Measurements from ENCODE around the gene SCRT2. TPM values are rescaled to one million over a fixed set of nuclear protein-coding genes. Genes with fewer than 3 reads are reported as not detected.

SCRT2 gene
- polyA plus RNA-seq, 12 donors: 0.03 to 0.18 (median 0.08) TPM; not detected in 9

DNA sequence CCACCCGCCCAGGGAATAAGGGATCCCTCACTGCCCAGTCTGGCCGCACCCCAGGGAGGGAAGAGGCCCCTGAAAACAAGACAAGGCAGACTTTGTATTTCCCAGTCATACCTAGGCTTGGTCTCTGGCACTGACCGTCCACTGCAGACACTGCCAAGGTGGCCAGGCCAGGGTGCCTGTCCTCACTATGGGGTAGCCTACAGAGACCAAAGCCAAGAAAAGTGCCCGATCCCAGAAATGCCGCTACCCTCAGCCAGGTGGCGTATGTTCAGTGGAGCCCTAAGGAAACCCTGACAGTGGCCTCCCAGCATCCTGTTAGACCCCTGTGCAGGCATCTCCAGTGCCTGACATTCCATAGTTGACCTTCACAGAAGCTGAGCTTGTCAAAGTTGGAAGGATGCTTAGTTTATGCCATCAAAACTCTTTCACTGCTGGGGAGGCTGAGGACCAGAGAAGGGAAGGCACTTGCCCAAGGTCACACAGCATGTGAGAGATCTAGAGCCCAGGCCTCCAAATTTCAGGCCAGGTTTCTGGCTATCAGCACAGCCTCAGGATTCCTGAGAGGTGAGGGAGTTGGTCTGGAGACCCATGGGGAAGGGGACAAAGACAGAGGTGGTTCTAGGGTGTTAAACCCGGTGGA, 2.5 kb downstream of the SCRT2 start:
- DNase-seq: no peak

- DNase-seq: no peak
Observed at GRCh38 chr20:671252-672030, 4.2 kb downstream of the SCRT2 start.

DNA sequence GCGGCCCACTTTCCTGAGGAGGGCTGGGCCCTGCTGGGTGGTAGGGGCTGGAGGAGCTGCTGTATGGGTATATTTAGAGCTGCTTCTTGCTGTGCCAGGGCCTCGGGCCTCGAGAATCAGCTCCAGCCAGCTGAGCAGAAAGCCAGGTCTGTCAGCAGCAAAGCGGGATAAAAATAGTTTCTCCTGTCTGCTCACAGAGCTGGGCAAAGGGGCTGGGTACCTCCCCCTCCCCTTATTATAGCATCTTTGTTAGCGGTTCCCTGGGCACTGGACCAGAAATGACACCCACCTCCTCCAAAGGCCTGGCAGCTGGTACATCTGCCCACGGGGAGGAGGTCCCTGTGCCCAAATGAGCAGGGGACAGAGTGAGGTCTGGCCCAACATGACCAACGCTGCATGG, 6.0 kb downstream of the SCRT2 start:
- no peak for DNase-seq

DNA sequence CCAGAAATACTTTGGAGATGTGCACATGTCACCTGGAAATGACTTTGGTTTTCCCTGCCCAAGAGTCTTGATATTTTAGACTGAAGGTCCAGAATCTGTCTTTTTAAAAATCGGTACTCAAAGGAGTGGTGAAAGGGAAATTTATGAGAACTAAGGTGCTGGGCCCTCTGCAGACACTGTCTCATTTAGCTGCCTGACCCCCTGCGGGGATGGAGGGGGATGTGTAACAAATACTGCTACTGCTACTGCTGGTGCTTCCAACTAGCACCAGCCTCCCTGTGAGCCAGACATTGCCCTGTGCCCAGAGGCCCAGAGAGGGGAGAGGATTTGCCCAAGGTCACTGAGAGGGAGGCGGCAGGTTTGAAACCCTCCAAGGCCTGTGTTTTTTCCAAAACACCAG, 7.0 kb downstream of the SCRT2 start:
- no peak for DNase-seq

DNA sequence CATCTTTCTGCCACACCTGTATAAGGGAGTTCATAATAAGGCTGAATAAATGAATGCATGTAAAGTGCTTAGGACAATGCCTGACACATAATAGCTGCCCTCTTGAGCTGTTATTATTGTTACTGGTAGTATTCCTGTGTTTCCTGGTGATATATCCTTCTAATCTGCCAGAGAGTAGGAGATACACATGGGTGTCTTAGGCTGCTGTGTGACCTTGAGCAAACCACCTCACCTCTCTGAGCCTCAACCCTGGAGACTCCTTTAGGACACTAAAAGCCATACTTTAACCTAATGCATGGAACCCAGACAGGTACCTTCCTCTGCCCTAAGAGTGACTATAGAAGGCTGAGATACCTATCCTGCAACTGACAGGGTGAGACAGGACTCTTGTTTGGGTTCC, 7.6 kb downstream of the SCRT2 start:
- no peak for DNase-seq

- DNase-seq: no peak
Observed at GRCh38 chr20:667351-668034, 8.1 kb downstream of the SCRT2 start.

- no peak for DNase-seq
Observed at GRCh38 chr20:666877-667276, 8.7 kb downstream of the SCRT2 start.

DNA sequence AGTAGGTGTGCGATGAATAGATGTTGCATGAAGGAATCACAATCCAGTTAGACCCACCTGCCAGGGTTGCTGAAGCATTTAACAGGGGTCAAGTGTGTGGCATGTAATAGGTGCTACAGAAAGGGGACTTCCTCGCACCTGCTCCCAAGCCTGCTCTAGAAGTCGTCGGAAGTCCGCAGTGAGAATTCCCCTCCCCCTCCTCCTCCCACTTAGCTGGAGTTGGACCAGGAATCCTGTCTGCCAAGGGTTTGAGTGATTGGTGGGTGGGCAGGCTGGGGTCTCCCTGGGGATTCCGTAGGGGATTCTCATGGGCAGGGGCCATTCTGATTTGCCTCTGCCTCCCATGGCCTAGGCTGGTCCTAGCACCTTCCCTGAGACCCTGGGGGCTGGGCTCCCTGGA, 10.3 kb downstream of the SCRT2 start:
- DNase-seq: no peak

DNA sequence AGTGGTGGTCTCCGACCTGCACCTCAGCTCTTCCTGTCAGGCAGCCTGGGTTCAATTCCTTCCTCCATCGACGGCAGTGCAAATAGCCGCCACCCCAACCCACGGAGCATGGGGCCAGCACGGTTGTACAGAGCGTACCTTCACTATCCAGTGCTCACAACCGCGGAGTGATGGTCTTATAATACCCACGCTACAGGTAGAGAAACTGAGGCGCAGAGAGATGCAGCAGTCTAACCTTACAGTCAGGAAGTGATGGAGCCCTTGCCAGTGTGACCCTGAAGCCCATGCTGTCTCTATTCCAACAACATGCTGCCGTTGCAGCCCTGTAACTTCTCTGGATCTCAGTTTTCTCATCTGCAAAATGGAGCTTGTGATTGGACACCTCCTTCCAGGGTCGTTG, 11.0 kb downstream of the SCRT2 start:
- DNase-seq: no peak

DNA sequence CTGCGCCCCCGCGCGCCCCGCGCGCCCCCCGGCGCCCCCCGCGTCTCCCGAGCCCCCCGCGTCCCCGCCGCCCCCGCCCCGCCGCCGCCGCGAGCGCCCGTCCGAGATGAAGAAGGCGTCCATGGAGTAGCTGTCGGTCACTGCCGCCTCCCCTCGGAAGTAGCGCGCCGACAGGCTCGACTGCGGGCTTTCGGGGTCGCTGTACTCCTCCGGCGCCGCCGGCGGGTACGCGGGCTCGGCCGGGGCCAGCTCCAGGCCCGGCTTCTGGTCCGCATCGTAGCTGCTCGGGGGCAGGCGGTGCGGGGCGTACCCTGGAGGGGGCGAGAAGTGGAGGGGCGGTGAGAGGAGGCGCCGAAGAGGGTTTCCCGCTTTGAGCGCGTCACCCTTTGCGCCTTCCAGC, 11.5 kb downstream of the SCRT2 start:
- DNase-seq: no peak

- DNase-seq: no peak
Observed at GRCh38 chr20:663315-664090, 12.1 kb downstream of the SCRT2 start.

DNA sequence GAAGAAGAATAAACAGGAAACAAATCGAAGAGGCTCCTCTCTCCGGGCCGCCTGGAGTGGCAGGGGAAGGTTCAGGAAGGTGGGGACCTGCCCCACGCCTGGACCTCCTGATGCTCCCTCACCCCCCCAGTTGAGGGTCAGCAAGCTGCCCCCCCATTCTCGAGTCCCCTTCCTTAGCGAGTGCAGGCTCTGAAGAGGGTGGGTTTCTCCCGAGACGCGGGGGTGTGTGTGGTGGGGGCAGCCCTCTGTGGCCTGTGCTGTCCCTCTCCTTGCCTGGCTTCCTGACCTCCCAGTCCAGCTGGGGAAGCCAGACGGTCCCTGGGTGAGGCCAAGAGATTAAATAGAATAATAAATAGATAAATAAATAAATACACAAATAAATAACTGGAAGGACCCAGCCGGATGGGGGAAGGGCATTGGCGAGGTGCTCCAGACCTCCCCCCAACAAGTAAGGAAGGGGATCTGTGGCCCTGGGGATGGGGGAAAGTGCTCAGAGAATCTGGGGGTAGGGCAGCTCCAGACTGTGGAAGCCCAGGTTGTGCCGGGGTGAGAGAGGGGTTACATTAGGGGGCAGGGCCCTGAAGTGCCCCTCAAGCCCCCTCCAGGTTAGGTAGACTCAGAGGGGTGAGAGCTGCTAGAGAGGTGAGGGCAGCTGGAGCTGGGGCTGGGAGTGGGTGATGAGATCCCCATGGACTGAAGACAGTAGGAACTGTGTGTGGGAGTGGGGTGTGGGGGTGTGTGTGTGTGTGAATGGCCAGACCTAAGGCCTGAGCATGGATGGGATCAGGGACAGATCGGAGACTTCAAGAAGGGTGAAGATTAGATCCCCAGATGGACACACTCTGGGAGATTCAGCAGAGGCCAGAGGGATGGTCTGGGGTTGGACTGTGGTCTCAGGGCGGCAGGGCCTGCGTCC, 13.1 kb downstream of the SCRT2 start:
- no peak for DNase-seq

- no peak for DNase-seq
Observed at GRCh38 chr20:661474-662270, 13.9 kb downstream of the SCRT2 start.

DNA sequence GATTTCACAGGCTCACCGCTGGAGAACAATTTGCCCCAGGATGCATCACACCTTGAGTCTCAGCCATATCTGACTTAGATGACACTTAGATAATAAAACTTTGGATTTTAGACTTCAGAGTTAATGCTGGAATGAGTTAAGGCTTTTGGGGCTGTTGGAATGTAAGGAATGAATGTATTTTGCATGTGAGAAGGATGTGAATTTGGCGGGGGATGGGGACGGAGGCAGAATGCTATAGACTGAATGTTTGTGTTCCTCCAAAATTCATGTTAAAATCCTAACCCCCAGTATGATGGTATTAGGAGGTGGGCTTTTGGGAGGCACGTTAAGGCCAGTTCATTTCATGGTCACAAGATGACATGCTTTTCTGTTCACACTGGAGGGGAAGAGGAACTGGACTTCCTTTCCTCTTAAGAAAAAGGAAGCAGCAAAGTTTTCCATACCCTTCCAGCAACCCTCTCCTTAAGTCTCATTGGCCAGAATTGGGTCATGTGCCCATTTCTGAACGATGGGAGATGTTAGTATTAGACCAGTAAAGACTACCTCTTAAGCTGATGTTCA, 16.8 kb downstream of the SCRT2 start:
- DNase-seq: no peak

DNA sequence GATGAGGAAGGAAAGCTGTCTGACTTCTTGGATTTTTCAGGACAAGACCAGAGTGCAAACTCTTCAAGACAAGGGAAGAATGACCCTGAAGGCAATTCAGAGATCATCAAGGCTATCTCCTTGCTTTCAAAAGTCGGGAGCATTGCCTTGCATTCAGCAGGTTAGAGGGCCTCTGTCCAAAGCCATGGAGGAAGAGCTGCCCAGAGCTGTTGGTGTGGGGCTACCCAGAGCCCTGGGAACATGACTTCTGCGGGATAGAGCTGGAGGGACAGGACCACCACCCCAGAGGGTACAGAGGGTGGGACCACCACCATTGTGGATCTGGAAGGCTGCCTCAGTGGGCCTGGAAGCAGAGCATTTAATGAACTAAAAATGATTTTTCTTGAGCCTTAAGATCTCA, 17.4 kb downstream of the SCRT2 start:
- no peak for DNase-seq

DNA sequence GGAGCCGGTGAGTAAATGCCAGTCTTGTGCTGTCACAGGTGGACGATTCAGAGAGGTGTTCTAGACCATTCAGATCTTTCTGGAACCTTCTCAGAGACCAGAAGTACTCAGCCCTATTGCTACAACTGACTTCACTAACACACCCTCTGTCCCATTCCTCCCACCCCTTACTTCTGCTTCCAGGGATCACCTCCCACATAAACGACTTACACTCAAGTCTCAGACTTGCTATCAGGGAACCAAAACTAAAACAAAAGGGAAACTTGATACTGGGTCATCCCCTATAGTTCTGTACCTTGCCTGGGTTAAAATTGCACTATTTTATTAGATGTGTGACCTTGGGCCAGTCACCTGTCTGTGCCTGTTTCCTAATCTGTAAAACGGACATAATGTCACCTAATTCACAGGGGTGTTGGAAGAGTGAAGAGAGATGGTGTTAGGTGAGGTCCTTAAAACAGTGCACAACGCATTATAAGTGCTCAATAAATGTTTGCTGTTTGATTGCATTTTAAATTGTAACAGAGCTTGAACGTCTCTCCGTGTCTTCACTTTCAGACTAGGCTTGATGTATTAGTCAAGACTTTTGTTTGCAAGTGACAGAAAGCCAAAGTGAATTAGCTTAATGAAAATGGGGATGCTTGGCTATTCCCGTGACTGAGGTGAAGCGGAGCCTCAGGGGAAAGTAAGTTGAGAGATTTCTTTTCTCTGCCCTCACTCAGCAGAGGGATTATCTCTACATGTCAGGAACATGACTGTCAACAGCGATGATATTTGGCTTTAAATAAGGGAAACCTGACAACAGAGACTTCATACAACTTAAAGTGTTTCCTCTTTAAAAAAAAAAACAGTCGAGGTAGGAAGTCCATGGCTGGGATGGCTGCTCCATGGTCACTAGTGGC, 19.6 kb downstream of the SCRT2 start:
- DNase-seq: no peak

- no peak for DNase-seq
Observed at GRCh38 chr20:654417-654750, 21.2 kb downstream of the SCRT2 start.

- no peak for DNase-seq
Observed at GRCh38 chr20:653590-654416, 21.8 kb downstream of the SCRT2 start.

Measured in muscle of arm (tissue), 12 donors.